ENCODE measurements around the gene TTC33.
"Not testable (repeated sequence)": the region's sequence is repeated elsewhere in the genome, so short reads cannot be mapped to it uniquely, and the experiment has no call there.

Gene TTC33

GRCh38 chr5:40578501-40579451, 177.0 kb downstream of the TTC33 start:
- Mint-ChIP-seq H3K4me1 (peaks cover 28% of the 10 kb centered on the region), H3K9me3 (no peaks in the 10 kb centered on the region), H3K36me3 (no peaks in the 10 kb centered on the region), H3K4me3 (peak overlapping the region; percentile 49), H3K27ac (peak overlapping the region; percentile 72)
- ATAC-seq = peak; percentile 98
- DNase-seq (ENCODE audit: low spot score in 2 of 2) = peak in 1 of 2 donors; percentile 62

GRCh38 chr5:40577718-40578117, 178.0 kb downstream of the TTC33 start:
- no peak for ATAC-seq
- Mint-ChIP-seq H3K4me3 (no peak overlapping the region), H3K36me3 (no peaks in the 10 kb centered on the region), H3K9me3 (no peaks in the 10 kb centered on the region), H3K27ac (no peak overlapping the region), H3K4me1 (peaks cover 28% of the 10 kb centered on the region)
- no peak for DNase-seq (ENCODE audit: low spot score in 2 of 2)

GRCh38 chr5:40575921-40576320, 179.8 kb downstream of the TTC33 start:
- Mint-ChIP-seq H3K4me3 (no peak overlapping the region), H3K36me3 (no peaks in the 10 kb centered on the region), H3K27ac (no peak overlapping the region), H3K9me3 (peaks cover 2% of the 10 kb centered on the region), H3K4me1 (peaks cover 33% of the 10 kb centered on the region)
- DNase-seq (ENCODE audit: low spot score in 2 of 2) (no peak), ATAC-seq (no peak)

DNA sequence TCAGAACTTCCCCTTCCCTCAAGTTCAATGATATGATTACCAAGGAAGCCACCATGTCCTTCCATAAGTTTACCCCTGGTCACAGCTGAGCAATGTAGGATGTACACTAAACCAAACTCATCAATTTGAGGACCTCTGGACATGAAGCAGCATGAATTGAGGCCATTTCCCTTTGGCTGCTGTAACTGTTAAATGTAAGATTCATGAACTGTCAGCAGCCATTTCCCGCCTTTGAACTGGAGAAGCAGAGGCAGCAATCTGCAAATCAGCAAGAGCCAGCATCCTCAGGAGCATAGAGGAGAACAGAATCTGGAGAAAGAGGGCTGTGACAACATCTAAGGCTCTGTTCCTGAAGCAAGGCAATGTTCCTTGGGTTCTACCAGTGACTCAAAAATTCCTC, 180.3 kb downstream of the TTC33 start:
- ATAC-seq (no peak), DNase-seq (ENCODE audit: low spot score in 2 of 2) (no peak)
- H3K36me3 Mint-ChIP-seq = no peaks in the 10 kb centered on the region
- no peak overlapping the region for H3K27ac Mint-ChIP-seq
- H3K9me3 Mint-ChIP-seq = peaks cover 2% of the 10 kb centered on the region
- no peak overlapping the region for H3K4me3 Mint-ChIP-seq
- H3K4me1 Mint-ChIP-seq = peaks cover 35% of the 10 kb centered on the region

- no peak overlapping the region for H3K27ac Mint-ChIP-seq
- DNase-seq (ENCODE audit: low spot score in 2 of 2) = no peak
- no peaks in the 10 kb centered on the region for H3K36me3 Mint-ChIP-seq
- ATAC-seq = no peak
- H3K4me1 Mint-ChIP-seq = peaks cover 17% of the 10 kb centered on the region
- H3K4me3 Mint-ChIP-seq = no peak overlapping the region
- H3K9me3 Mint-ChIP-seq = peaks cover 2% of the 10 kb centered on the region
Observed at GRCh38 chr5:40572937-40573336, 182.8 kb downstream of the TTC33 start.

DNA sequence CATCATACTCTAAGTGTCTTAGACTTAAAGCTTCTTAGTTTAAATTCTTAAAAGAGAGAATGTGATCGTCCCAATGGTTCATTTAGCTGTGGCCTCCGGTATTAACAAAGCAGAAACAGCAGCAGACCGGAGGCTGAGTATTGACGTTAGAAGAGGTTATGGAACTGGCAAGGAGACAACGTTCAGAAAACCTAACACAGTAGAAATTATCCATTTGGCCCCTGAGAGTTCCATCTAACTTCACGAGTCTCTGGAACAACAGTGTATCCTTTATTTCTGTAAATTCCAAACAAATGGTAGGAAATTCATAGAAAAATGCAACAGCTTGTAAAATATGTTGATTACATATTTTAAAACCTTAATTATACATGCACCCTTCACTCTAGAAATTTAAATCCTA, 183.4 kb downstream of the TTC33 start:
- no peak for DNase-seq (ENCODE audit: low spot score in 2 of 2)
- Mint-ChIP-seq H3K4me1 (peaks cover 14% of the 10 kb centered on the region), H3K9me3 (peaks cover 2% of the 10 kb centered on the region), H3K4me3 (no peak overlapping the region), H3K27ac (no peak overlapping the region), H3K36me3 (no peaks in the 10 kb centered on the region)
- ATAC-seq = no peak

- peaks cover 2% of the 10 kb centered on the region for H3K9me3 Mint-ChIP-seq
- no peaks in the 10 kb centered on the region for H3K36me3 Mint-ChIP-seq
- peaks cover 14% of the 10 kb centered on the region for H3K4me1 Mint-ChIP-seq
- no peak overlapping the region for H3K4me3 Mint-ChIP-seq
- no peak for DNase-seq (ENCODE audit: low spot score in 2 of 2)
- H3K27ac Mint-ChIP-seq = no peak overlapping the region
- ATAC-seq = no peak
Observed at GRCh38 chr5:40571729-40572128, 184.0 kb downstream of the TTC33 start.

DNA sequence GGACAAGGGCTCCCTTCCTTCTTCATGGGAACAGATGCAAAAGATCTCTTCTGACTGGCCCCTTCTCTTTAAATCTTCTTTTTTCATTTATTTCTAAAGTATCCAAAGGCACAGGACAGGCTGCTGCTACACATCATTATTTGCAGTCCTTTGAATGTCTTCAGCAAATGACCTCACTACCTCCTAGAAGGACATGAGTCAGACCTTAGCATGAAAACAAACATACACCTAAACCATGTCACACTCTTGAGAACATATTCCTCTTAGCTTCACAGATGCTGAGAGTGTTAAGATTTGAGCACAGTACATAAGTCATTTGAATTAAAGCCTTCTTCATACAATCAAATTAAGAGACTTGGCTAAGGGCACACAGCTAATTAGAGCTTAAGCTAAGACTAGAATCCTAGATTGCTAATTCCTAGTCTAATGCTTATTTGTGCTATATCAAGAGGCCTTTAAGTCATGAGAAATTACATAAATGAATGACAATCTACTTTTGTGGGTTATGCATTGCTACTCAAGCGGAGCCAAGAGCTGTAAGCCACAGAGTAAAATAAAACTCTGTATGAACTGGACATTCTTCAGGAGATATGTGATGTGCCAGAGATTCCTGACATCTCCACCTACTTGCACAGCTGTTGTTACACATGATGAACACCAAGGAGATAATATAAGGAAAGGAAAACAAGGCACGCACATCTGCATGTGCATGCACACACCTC, 185.2 kb downstream of the TTC33 start:
- H3K36me3 Mint-ChIP-seq = no peaks in the 10 kb centered on the region
- DNase-seq (ENCODE audit: low spot score in 2 of 2) = no peak
- peak overlapping the region; percentile 23 for H3K27ac Mint-ChIP-seq
- peaks cover 14% of the 10 kb centered on the region for H3K4me1 Mint-ChIP-seq
- ATAC-seq = peak; percentile 97
- H3K9me3 Mint-ChIP-seq = peaks cover 2% of the 10 kb centered on the region
- H3K4me3 Mint-ChIP-seq = no peak overlapping the region

GRCh38 chr5:40569546-40570270, 186.1 kb downstream of the TTC33 start:
- peaks cover 21% of the 10 kb centered on the region for H3K4me1 Mint-ChIP-seq
- ATAC-seq = no peak
- H3K36me3 Mint-ChIP-seq = no peaks in the 10 kb centered on the region
- DNase-seq (ENCODE audit: low spot score in 2 of 2) = no peak
- no peak overlapping the region for H3K4me3 Mint-ChIP-seq
- H3K9me3 Mint-ChIP-seq = peaks cover 2% of the 10 kb centered on the region
- H3K27ac Mint-ChIP-seq = no peak overlapping the region

- H3K4me3 Mint-ChIP-seq = no peak overlapping the region
- no peaks in the 10 kb centered on the region for H3K36me3 Mint-ChIP-seq
- DNase-seq (ENCODE audit: low spot score in 2 of 2) = no peak
- peaks cover 29% of the 10 kb centered on the region for H3K4me1 Mint-ChIP-seq
- peaks cover 2% of the 10 kb centered on the region for H3K9me3 Mint-ChIP-seq
- H3K27ac Mint-ChIP-seq = no peak overlapping the region
- ATAC-seq = no peak
Observed at GRCh38 chr5:40568548-40568947, 187.2 kb downstream of the TTC33 start.

DNA sequence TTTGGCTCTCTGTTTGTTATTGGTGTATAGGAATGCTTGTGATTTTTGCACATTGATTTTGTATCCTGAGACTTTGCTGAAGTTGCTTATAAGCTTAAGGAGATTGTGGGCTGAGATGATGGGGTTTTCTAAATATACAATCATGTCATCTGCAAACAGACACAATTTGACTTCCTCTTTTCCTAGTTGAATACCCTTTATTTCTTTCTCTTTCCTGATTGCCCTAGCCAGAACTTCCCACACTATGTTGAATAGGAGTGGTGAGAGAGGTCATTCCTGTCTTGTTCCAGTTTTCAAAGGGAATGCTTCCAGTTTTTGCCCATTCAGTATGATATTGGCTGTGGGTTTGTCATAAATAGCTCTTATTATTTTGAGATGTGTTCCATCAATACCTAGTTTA, 192.6 kb downstream of the TTC33 start:
- not testable (repeated sequence) for H3K36me3 Mint-ChIP-seq; H3K4me3 Mint-ChIP-seq; H3K27ac Mint-ChIP-seq; DNase-seq (ENCODE audit: low spot score in 2 of 2); ATAC-seq
- Mint-ChIP-seq H3K9me3 (peaks cover 12% of the 10 kb centered on the region), H3K4me1 (peaks cover 27% of the 10 kb centered on the region)

GRCh38 chr5:40560474-40561110, 195.2 kb downstream of the TTC33 start:
- Mint-ChIP-seq H3K9me3 (peaks cover 12% of the 10 kb centered on the region), H3K36me3 (no peaks in the 10 kb centered on the region), H3K4me1 (peaks cover 34% of the 10 kb centered on the region), H3K4me3 (no peak overlapping the region), H3K27ac (no peak overlapping the region)
- ATAC-seq = no peak
- no peak for DNase-seq (ENCODE audit: low spot score in 2 of 2)

DNA sequence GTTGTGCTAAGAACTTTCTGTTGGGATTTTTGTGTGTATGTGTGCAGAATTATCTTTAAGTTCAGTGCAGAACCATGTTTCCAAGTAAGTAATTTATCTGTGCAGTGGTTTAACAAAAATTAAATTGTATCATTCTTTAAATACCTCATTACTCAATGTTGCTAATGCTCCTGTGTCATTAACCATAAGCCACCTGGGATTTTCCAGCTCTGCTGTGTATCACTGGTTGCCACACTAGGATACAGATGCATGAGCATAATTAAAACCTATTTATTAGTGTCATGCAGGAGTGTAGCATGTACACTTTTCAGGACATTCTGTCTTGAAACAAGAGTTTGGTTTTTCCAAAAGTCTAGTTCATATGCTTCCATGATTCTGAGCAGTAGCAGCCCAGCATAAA, 196.5 kb downstream of the TTC33 start:
- H3K36me3 Mint-ChIP-seq = no peaks in the 10 kb centered on the region
- H3K27ac Mint-ChIP-seq = no peak overlapping the region
- H3K9me3 Mint-ChIP-seq = peaks cover 12% of the 10 kb centered on the region
- DNase-seq (ENCODE audit: low spot score in 2 of 2) = no peak
- peaks cover 28% of the 10 kb centered on the region for H3K4me1 Mint-ChIP-seq
- ATAC-seq = no peak
- no peak overlapping the region for H3K4me3 Mint-ChIP-seq

DNA sequence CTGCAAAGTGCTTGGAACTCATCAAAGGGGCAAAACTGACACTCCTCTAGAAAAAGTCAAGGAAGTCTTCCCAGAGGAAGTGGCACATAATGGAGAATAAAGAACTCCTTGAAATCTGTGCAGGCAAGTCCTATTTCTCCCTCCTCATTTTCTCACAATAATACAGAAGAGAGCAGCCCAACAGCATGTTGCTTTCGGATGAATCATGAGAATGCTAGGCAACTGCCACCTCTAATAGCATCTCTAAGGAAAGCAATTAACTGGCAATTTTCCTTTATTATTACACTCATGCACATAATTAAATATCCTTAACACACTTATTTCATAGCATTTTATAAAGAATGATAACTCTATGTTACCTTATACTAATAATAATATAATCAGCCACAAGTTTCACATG, 198.3 kb downstream of the TTC33 start:
- DNase-seq (ENCODE audit: low spot score in 2 of 2) = no peak
- H3K4me1 Mint-ChIP-seq = peaks cover 32% of the 10 kb centered on the region
- no peak for ATAC-seq

DNA sequence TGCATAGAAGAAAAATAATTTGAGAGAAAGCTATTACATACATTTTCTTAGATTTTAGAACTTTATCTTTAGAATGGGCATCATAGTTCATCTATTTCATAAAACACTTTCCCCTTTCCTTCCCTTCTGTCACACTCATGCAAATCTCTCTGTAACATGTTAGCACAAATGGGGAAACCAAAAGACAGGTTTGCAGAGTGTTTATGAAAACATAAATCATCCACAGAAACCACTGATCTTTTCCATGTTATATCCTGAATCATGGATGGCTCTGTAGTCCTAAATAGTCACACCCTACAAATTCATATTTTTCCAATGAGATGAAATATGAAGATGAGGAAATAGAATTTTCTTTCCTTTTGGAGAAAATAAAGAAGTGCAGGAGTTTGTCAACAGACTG, 198.9 kb downstream of the TTC33 start:
- peaks cover 32% of the 10 kb centered on the region for H3K4me1 Mint-ChIP-seq
- DNase-seq (ENCODE audit: low spot score in 2 of 2) (no peak), ATAC-seq (no peak)
- H3K4me3 Mint-ChIP-seq = no peak overlapping the region
- H3K36me3 Mint-ChIP-seq = no peaks in the 10 kb centered on the region
- no peak overlapping the region for H3K27ac Mint-ChIP-seq
- H3K9me3 Mint-ChIP-seq = peaks cover 9% of the 10 kb centered on the region

More for the DNA sequence above, 198.3 kb downstream of the TTC33 start:
- H3K27ac Mint-ChIP-seq = no peak overlapping the region
- no peak overlapping the region for H3K4me3 Mint-ChIP-seq
- no peaks in the 10 kb centered on the region for H3K36me3 Mint-ChIP-seq
- peaks cover 9% of the 10 kb centered on the region for H3K9me3 Mint-ChIP-seq
